Hepatocyte (in vitro differentiated cells): ENCODE measurements around the gene NAV2. TPM values are rescaled to one million over a fixed set of nuclear protein-coding genes. Genes with fewer than 3 reads are reported as not detected.

Experiments
- DNase-seq: peaks from one replicate; pipeline ENCODE4 v3.0.0-alpha.2; 2016; ENCODE audit warnings: low spot score
- H2AFZ ChIP-seq: fragments of 200-600 bp; sonication (generic); 2 replicates; pipeline ENCODE4 v1.6.0; 2016; ENCODE audit warnings: antibody characterized with exemption, mild to moderate bottlenecking
- H3K27ac ChIP-seq: fragments of 200-600 bp; sonication (generic); 2 replicates; pipeline ENCODE4 v1.5.1; 2016; ENCODE audit warnings: mild to moderate bottlenecking
- H3K27me3 ChIP-seq: fragments of 200-600 bp; sonication (generic); 2 replicates; pipeline ENCODE4 v1.6.1; 2016
- H3K36me3 ChIP-seq: fragments of 200-600 bp; sonication (generic); replicated peaks from 2 replicates; pipeline ENCODE4 v1.5.1; 2016; ENCODE audit warnings: low read depth; ENCODE audit not compliant: insufficient read depth
- H3K4me1 ChIP-seq: fragments of 200-600 bp; sonication (generic); 2 replicates; pipeline ENCODE4 v1.5.1; 2016; ENCODE audit warnings: mild to moderate bottlenecking, moderate library complexity; ENCODE audit not compliant: insufficient read depth
- H3K4me2 ChIP-seq: fragments of 200-600 bp; sonication (generic); 2 replicates; pipeline ENCODE4 v1.6.0; 2016
- H3K4me3 ChIP-seq: fragments of 200-600 bp; sonication (generic); 2 replicates; pipeline ENCODE4 v1.5.1; 2016; ENCODE audit warnings: mild to moderate bottlenecking
- H3K79me2 ChIP-seq: fragments of 200-600 bp; sonication (generic); 2 replicates; pipeline ENCODE4 v1.6.0; 2017; ENCODE audit warnings: mild to moderate bottlenecking
- H3K9me2 ChIP-seq: fragments of 200-600 bp; sonication (generic); replicated peaks from 2 replicates; pipeline ENCODE4 v1.6.0; 2017; ENCODE audit warnings: mild to moderate bottlenecking; ENCODE audit not compliant: insufficient read depth
- H3K9me3 ChIP-seq: fragments of 200-600 bp; sonication (generic); 2 replicates; pipeline ENCODE4 v1.5.1; 2016; ENCODE audit warnings: low read depth, mild to moderate bottlenecking
- H4K20me1 ChIP-seq: fragments of 200-600 bp; sonication (generic); 2 replicates; pipeline ENCODE4 v1.6.0; 2016; ENCODE audit warnings: mild to moderate bottlenecking; ENCODE audit not compliant: insufficient read depth, poor library complexity, severe bottlenecking
- CTCF ChIP-seq: fragments of 200-600 bp; sonication (generic); IDR thresholded peaks from 2 replicates; pipeline ENCODE4 v1.5.1; 2016; ENCODE audit warnings: antibody characterized with exemption, mild to moderate bottlenecking; ENCODE audit not compliant: poor library complexity
- EZH2 ChIP-seq: fragments of 200-600 bp; sonication (generic); IDR thresholded peaks from 2 replicates; pipeline ENCODE4 v1.6.1; 2016; ENCODE audit warnings: antibody characterized with exemption, mild to moderate bottlenecking, borderline replicate concordance
- EZH2phosphoT487 ChIP-seq: fragments of 200-600 bp; sonication (generic); IDR thresholded peaks from one replicate; pipeline ENCODE4 v1.6.1; 2018; ENCODE audit warnings: antibody characterized with exemption, mild to moderate bottlenecking, low read depth, moderate library complexity; ENCODE audit not compliant: unreplicated experiment, severe bottlenecking
- WGBS: methylation state at CpG from one replicate; pipeline ENCODE4 v1.1.6; 2016; ENCODE audit warnings: low lambda C conversion rate; ENCODE audit errors: missing lambda C conversion rate; 5-methylcytosine and 5-hydroxymethylcytosine counted together
- polyA plus RNA-seq: library from polyadenylated mRNA; unstranded; fragments of >200 nt; fragmentation: Nextera tagmentation; extraction: Ambion mirVana; gene quantifications from 2 replicates; pipeline ENCODE4 v1.2.1, GENCODE V29; 2016
- total RNA-seq: library from RNA; depleted of rRNA; stranded (reverse); fragments of >200 nt; gene quantifications from 2 replicates; pipeline ENCODE4 v1.2.3, GENCODE V29; 2014

NAV2 gene
- total and polyA plus RNA-seq, 2 experiments from 2014 or later: 23.7 to 30.8 TPM

DNA sequence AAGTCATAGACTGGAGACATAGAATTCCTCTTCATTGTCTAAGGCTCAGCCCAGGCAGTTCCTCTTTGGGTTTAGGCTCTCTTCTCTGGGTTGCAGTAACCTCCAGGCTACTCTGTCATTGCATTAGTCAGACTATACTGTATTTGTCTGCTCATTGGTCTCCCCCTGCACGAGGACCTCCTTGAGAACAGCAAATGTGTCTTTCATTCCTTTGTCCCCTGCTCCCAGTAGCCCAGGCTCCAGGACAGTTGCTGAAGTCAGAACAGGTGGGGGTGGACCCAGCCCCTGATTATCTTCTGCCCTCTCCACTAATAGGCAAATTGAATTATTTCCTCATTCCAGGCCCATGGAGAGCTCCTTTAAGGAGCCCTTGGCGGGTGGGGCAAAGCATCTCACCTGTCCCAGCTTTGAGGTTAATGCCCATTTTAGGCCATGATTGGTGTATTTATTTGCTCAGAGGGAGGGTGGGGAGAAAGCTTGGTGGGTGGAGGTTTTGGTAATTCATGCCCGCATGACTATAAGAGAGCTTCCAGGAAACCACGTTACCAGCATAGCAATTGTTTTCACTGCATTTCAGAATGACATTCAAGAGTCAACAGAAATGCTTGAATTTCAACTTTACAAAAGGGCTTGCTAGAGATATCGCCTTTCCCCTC lies 40.9 kb downstream of the NAV2 start:
- TF ChIP-seq CTCF (no peak), EZH2 (no peak), EZH2phosphoT487 (no peak)
- no peaks in the 10 kb centered on the region for H3K9me2 ChIP-seq
- no peaks in the 10 kb centered on the region for H3K79me2 ChIP-seq
- no peaks in the 10 kb centered on the region for H3K36me3 ChIP-seq
- no peak for DNase-seq
- no peaks in the 10 kb centered on the region for H4K20me1 ChIP-seq
- H3K4me1 ChIP-seq: peaks cover 3% of the 10 kb centered on the region
- H3K4me2 ChIP-seq: no peak overlapping the region
- no peaks in the 10 kb centered on the region for H3K27me3 ChIP-seq
- no peaks in the 10 kb centered on the region for H3K9me3 ChIP-seq
- WGBS: 78% methylated on average over 5 of the region's 5 CpGs
- H2AFZ ChIP-seq: no peak overlapping the region
- no peak overlapping the region for H3K4me3 ChIP-seq
- peak overlapping the region; percentile 53 for H3K27ac ChIP-seq

DNA sequence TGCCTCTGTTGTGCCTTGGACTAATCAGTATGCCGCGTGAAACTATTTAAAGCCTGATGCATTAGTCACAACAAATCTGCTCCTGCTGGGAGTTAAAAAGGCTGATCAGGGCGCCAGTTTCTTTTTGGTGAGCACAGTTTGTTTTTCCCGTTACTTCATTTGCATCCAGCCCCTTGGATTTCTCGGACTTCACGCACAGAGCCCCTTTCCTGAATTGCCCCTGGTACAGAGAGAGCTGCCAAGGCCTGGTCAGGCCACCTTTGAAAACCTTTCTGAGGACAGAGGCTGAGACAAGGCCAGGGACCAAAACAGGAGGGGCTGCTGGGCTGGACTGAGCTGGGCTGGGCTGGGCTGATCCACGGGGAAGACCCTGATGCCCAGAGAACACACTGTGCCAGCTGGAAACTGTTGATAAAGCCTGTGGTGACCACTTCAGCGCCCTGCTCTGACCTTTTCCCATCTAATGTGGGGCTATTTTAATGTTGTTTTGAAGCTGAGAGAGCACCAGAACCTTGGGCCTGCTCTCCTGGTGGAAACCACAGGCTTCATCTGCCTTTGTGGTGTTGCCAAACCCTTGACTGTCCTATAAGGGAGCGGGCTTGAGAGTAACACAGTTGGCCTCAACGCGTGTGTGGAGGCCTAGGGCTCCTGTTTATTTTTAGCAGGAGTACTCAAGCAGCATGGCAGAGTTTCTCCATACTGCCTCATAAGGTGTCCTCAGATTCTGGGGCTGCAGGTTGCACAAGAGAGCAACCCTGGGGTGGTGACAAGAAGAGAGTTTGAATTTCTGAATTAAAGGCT lies 44.2 kb downstream of the NAV2 start:
- no peak overlapping the region for H2AFZ ChIP-seq
- no peaks in the 10 kb centered on the region for H3K36me3 ChIP-seq
- H3K9me3 ChIP-seq: no peaks in the 10 kb centered on the region
- H4K20me1 ChIP-seq: no peaks in the 10 kb centered on the region
- DNase-seq: no peak
- H3K27ac ChIP-seq: peak overlapping the region; percentile 23
- H3K4me3 ChIP-seq: no peak overlapping the region
- TF ChIP-seq EZH2 (no peak), CTCF (no peak), EZH2phosphoT487 (no peak)
- H3K9me2 ChIP-seq: no peaks in the 10 kb centered on the region
- H3K79me2 ChIP-seq: no peaks in the 10 kb centered on the region
- 79% methylated on average over 11 of the region's 11 CpGs for WGBS
- H3K27me3 ChIP-seq: no peaks in the 10 kb centered on the region
- H3K4me1 ChIP-seq: peaks cover 3% of the 10 kb centered on the region
- H3K4me2 ChIP-seq: no peak overlapping the region

DNA sequence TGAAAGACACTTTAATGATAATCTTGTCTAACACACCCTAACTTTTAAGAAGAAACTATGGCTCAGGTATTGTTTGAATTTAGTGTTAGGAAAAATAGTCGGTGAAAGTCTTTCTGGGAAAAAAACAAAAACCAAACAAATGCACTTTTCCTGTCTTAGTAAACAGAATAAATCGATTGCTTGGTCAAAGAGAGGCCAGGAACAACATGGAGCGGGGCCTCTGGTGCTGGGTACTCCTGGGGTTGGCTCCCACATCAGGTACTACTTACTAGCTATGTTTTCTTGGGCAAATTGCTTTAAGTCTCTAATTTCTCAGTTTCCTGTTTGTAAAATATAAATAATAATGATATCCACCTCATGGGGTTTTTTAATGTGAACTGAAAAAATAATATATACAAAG lies 46.8 kb downstream of the NAV2 start:
- Histone ChIP-seq H2AFZ (no peak overlapping the region), H3K79me2 (no peaks in the 10 kb centered on the region)

More for the DNA sequence above, 46.8 kb downstream of the NAV2 start:
- Histone ChIP-seq H3K36me3 (no peaks in the 10 kb centered on the region), H3K27me3 (no peaks in the 10 kb centered on the region), H4K20me1 (no peaks in the 10 kb centered on the region), H3K4me2 (no peak overlapping the region), H3K27ac (no peak overlapping the region), H3K4me3 (no peak overlapping the region), H3K9me3 (no peaks in the 10 kb centered on the region), H3K4me1 (no peaks in the 10 kb centered on the region), H3K9me2 (no peaks in the 10 kb centered on the region)
- TF ChIP-seq EZH2: no peak
- TF ChIP-seq CTCF: no peak
- no peak for TF ChIP-seq EZH2phosphoT487
- 87% methylated on average over 3 of the region's 3 CpGs for WGBS
- no peak for DNase-seq
